Epithelial cell of prostate (primary cell): Measurements from ENCODE around the gene PTCH1.
A peak's percentile ranks its signal among the peaks of the same experiment; 100 is the strongest.

Experiments
- DNase-seq: peaks from one replicate; pipeline ENCODE4 v3.0.0-alpha.2; 2011; ENCODE audit warnings: low read depth, low spot score
- H3K27ac ChIP-seq: fragments of 450-650 bp; 2 replicates; pipeline ENCODE4 v1.5.1; 2017; ENCODE audit warnings: mild to moderate bottlenecking

PTCH1 gene

DNA sequence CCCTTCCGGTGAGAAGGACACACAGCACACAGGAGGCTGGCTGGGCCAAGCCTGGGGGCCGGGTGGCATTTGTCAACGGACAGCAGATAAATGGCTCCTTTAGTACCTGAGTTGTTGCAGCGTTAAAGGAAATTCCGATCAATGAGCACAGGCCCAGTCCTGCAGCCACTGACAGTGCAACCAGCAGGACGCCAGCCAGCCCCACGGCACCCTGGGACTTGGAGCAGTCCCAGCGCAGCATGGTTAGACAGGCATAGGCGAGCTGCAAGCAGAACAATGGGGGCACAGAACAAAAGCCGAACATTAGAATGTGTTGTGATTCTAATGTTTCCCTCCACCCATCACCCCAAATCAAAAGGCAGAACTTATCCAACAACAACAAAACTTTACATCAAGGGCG lies 39.3 kb downstream of the PTCH1 start:
- H3K27ac ChIP-seq: no peak overlapping the region
- no peak for DNase-seq

DNA sequence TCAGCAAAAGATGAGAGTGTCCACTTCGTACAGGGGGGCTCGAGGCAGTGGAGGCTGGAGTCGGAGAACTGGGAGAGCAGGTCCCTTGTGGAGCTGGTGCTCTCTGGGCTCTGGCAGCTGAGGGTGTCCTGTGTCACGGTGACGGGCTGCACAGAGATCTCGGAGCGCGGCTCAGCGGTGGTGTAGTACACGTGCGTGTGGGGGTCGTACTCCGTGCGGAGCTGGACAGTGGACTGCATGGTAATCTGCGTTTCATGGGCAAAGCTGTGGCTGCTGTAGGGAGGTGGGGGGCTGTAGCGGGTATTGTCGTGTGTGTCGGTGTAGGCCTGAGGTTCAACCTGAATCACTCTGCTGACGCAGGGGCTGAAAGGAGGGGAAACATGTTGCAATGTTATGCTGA lies 48.0 kb downstream of the PTCH1 start:
- no peak overlapping the region for H3K27ac ChIP-seq
- DNase-seq: no peak

DNA sequence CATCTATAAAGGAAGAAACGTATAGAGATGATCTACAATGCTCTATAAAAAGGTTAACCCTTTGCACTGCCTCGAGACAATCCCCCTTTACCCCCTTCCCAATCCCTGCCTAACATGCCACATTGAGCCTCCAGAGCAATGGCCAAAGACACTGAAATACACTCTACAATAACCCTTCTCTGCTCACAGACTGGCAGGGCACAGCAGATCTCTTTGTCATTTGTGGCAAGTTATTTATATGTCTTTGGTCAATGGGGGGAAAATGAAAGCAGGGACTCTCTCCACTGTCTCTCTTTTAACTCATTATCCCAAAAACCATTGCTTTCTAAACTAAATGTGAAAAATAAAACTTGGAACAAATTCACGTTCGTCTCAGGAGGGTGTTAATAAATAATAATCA lies 51.7 kb downstream of the PTCH1 start:
- H3K27ac ChIP-seq: no peak overlapping the region
- DNase-seq: no peak

DNA sequence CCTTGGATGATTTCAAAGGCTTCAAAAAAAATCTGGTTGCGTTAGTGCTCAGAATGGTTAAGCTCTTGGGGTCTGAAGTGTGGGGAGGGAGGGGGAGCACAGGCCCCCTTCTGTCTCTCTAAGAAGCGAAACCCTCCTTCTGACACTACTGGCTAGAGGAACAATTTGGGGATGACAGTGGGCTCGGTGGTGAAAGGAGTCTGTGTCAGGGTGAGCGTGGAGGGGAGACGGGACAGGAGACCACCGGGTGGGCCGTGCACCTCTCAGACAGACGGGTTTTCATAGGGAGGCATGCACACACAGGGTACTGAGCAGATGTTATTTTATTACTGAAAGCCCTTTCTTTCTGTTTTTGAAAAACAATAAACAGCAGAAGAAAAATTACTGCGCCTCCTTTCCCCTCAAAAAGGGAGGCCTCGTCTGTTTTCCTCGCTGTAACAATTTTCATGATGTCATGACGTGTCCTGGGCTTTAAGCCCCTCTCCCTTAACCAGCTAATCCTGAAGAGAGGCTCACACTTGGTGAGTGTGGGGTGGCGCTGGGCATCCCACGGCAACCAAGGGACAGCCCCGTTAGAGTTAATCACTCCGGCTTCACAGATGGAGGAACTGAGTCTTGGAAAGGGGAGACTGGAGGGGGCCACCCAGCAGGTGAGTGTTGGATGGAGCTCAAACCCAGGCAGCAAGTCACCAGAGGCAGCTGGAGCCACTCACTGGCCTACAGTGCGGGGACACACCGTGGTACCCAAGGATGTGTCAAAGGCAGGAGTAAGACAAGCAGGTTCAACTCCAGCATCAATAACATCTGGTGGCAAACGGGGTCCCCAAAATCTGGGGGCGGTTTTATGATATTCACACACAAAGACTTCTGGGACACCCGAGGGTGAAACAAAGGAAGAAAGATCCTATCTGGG lies 53.4 kb downstream of the PTCH1 start:
- H3K27ac ChIP-seq: peak overlapping the region; percentile 6

DNA sequence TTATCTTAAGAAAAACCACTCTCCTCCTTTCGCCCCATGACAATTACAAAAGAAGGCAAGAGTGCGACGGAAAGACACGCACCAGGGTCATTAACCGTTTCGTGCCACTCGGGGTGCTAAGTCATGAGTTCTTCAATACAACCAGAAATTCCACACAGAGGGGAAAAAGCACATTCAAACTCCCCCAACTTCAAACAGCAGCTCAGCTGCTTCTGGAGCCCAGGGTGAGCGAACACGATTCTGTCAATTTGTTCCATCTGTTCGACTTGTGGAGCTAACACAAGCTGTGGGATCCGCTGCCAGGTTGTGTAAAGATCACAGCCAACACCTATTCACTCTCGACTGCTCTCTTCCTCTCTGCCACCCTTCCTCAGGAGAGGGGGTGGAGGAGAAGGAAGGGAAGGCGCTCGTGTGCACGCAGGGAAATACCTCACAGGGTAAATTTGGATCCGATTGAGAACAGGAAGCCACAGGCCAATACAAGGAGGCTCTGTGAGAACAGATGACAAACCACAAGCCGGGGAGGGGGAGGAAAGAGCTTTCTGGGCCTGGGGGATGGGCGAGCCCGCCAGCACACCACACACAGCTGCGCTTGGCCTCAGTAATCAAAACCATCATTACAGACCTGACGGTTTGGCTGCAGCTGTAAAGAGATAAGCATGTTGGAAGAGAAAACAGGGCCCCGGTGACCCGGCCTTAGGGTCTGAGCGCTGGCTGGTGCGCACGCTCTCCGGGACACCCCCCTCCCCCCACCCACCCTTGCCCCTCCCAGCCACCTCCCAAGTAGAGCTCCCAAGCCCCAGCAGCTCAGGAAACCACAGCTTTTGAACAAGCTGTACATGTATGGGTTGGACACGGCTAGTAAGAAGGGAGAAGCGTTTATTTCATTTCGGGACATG lies 54.3 kb downstream of the PTCH1 start:
- peak; percentile 16 for DNase-seq
- H3K27ac ChIP-seq: peak overlapping the region; percentile 6

More for the DNA sequence above, 53.4 kb downstream of the PTCH1 start:
- DNase-seq: no peak

DNA sequence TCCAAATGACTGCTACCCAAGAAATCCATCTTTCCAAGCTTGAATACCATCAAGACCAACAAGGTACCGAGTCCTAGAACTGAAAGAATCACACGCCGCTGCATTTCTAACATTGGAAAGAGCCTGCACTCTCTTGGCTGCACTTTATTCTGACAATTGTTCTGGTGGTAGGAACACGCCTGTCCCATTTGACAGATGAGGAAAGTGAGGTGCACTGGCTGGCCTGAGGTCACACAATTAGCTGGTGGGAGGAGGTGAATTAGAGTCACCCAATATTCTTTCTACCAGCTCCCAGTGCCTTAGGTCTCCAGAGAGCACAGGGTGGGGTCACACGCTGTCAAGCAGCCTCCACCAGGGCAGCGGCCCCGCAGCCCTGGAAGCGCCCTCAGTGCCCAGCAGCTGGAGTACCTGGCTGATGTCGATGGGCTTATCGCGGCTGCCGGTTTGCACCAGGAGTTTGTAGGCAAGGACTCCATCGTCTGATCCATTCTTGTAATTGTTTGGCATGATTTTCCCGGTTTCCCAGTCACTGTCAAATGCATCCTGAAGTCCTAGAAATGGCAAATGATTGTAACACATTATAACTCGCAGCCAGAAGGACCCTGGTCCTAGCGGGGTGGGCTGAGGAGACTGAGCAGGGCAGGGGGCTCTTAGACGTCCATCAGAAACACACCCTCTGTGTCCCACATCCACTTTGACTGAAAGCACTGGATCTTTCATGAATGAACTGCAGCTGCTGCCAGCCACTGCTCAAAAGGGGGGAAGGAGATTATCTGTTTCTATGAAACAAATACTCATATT lies 55.1 kb downstream of the PTCH1 start:
- no peak for DNase-seq
- no peak overlapping the region for H3K27ac ChIP-seq

DNA sequence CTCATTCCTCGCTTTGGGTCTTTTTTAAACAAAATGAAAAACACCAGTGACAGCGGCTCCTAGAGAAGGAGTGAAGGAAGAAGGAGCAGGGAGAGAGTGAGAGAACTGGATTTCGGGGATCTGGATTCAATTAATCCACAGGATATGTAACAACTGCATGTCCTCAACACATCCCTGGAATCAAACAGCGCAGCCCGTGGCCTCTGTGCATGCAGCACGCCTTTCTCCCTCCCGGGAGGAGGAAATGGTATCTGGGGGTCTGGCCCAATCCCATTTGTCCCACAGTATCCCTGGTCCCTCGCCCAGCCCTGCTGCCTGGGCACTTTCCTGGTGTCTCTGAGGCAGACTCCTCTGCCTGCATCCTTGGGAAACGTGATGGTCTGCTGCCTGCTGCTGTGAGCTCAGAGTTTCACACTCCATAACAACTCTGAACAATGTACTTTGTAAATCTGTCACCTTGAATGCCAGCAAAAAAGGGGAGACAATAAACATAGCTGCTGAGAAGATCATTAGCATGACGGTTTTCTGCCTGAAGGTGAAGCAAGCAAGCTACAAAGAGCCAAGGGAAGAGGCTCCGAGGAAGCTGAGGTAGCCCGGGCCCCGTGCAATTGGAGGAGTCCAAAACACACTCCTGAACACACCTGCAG lies 56.1 kb downstream of the PTCH1 start:
- no peak for DNase-seq
- H3K27ac ChIP-seq: no peak overlapping the region

DNA sequence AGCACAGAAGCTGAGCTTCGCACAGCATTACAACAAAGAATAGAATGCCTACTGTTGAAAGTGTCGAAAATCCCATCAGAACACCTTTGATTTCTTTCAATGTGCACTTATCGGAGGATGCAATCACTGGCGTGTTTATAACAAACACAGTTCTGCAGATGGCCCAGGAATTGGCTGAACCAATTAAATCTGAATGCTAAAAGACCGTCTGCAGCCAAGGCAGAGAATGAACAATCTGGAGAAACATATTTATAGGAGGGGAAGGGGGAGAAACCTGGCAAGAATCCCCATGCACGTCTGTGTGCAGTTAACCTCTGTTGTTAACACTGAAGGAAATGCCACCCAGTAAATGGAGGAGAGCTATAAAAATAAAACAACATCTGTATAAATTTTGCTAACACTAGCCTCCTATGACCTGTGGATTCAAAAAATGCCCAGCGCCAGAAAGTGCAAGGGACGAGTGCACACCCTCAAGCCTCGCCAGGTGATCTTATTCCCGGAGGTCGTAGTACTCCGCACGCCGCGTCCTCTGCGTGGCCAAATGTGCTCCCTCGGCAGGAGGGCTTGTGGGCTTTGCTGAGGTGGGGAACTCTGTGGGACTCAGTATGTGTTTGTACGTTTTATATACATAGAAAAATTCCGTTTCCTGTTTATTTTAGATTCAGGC lies 56.8 kb downstream of the PTCH1 start:
- no peak overlapping the region for H3K27ac ChIP-seq
- DNase-seq: no peak

DNA sequence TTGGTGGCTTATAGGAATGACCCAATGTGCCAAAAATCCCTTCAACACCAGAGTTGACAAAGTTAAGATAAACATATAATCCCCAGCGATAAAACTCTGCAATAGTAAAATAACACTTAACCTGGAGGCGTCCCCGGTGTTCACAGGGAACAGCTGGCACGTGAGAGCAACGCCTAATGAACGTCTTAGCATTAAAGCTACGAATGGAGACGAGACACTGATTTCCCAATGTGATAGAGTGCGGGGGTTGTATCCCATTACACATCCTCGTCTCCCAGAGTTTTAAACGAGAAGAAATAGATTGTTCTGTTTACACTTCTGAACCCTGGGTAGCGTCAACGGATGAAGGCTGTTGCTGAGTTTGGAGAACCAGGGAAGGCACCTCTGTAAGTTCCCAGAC lies 57.6 kb downstream of the PTCH1 start:
- DNase-seq: no peak
- no peak overlapping the region for H3K27ac ChIP-seq

DNA sequence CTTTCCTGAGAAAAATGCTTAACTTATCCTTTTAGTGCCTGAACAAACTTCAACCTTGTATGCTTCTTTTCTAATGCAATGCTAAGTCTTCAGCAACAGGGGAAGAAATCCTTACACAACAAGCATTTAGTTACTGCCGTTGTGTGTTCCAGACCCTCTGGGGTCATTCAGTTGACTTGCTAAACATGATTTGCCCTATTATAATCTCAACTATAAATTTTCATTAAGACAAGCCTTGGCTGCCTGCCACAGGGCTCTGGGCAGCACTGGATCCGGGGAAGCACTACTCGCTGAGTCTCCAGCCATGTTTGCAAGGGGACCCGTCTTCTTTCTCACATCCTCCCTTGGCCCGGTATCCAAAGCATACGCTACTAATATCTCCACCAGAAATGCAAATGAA lies 58.1 kb downstream of the PTCH1 start:
- no peak overlapping the region for H3K27ac ChIP-seq
- no peak for DNase-seq

DNA sequence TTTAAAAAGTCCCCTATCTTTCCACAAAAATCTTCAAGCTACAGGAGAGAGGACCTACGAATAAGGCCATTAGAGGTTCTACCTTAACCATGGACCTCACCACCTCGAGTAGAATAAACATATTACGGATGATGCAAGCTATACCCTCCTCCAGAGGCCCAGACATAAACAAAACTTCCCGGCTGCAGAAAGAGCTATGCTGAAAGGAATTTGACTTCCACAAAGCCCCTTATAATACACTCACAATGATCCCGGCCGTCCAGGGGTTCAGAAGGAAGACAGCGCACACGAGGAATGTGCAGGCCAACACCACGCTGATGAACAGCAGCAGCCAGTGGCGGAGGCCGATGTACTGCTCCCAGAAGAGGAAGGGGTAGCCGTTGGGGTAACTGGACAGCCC lies 59.0 kb downstream of the PTCH1 start:
- H3K27ac ChIP-seq: no peak overlapping the region
- DNase-seq: no peak

DNA sequence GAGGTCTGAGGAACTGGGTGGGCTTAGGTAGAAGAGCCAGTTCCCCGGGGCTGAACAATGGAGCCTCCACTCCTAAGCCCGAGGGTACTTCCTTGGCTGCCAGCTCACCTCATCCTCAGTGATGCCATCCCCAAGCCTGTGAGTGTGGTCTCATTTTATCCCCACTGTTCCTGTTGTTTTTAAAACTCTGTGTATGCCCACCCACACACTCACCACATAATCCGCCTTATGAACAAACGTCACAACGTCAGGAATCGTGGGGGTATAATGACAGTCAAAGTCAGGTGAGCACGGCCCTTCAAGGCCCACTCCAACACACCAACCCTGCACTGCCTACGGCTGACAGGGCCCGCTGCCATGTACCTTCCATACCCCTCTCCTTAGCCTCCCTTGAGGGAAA lies 61.1 kb downstream of the PTCH1 start:
- DNase-seq: no peak
- H3K27ac ChIP-seq: no peak overlapping the region

DNA sequence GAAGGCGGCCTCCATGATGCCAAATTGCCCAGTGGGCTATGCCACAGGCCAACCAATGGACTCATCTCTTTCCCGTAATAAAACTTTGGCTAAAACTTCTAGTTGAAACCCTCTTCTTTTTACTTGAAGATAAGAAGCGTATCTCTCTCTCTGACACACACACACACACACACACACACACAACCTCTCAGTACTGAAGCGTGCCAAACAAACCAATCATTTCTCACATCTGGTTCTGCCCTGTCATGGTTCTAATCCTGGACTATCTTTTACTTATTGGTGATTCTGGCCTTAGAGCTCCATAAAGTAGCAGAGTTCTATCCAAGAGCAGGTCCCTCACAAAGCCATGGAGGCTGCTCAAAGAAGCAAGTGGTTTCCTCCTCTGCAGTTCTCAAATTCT lies 64.6 kb downstream of the PTCH1 start:
- no peak for DNase-seq
- H3K27ac ChIP-seq: no peak overlapping the region

DNA sequence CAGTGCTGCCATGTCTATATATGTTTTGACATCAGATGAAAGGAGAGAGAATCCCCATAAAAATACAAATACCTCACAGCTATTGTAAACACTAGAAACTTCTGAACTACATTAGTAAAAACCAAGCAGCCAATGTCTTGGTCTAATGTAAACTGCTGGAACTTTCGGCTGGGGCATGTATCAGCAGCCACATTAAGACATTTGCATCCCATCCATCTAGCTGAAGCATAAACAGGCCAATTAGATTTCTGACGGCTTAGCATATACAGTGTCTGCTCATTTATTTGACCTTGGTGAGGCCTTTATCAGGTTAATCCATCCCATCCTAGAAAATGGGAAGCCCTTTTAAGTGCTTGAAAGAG lies 65.7 kb downstream of the PTCH1 start:
- no peak overlapping the region for H3K27ac ChIP-seq
- no peak for DNase-seq

DNA sequence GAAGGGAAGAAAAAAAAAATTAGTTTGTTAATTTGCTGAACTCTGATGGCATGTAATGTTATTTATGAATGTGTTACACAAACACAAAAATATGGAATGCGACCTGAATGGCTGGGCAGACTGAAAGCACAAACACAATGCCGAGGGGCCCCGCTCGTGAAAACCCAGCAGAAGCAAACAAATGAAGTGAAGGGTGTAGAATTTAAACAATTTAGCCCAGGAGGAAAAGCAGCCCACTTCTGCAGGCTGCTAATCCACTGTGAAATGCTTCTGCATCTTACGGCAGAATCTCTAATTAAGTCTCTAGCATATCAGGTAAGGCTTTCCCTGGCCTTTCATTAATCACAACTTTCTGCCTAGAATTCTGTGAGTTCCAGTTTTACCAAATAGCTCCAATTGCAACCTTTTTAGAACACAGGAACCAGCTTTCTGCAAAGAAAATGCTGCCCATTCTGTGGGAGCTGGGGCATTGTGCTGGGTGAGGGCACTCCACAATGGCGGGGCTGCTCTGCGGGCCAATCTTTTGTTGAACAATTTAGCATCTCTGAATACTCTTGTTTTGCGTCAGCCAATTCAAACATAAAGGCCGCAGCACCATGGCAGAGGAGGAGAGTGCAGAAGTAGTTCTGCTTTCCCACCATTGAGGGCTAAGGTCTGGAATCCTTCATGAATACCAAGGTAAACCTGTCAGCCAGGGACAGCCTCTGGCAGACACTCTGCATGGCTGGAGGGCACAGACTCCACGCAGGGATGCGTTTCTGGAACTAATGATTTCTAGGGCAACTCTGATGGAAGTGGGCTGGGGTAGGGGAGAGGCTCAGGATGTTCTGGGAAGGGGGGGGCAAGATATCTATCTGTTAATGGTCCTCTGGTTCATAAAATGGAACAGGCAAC lies 66.4 kb downstream of the PTCH1 start:
- no peak for DNase-seq
- H3K27ac ChIP-seq: no peak overlapping the region

DNA sequence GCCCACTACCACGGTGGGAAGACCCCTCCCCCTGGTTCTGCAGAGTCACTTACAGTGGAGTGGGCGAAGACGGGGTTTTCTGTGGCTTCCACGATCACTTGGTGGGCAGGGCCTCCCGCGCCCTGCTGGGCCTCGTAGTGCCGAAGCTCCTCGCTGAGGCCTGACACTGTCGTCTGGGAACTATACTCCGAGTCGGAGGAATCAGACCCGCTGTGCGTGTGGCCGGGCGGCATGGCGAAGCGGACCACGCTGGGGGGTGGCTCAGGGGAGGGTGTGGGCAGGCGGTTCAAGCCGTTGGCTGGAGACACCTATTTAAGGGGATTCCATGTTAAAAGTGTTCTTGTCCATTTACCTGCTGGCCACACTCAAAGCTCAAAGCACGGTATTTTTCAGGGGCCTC lies 67.8 kb downstream of the PTCH1 start:
- no peak for DNase-seq
- H3K27ac ChIP-seq: no peak overlapping the region

DNA sequence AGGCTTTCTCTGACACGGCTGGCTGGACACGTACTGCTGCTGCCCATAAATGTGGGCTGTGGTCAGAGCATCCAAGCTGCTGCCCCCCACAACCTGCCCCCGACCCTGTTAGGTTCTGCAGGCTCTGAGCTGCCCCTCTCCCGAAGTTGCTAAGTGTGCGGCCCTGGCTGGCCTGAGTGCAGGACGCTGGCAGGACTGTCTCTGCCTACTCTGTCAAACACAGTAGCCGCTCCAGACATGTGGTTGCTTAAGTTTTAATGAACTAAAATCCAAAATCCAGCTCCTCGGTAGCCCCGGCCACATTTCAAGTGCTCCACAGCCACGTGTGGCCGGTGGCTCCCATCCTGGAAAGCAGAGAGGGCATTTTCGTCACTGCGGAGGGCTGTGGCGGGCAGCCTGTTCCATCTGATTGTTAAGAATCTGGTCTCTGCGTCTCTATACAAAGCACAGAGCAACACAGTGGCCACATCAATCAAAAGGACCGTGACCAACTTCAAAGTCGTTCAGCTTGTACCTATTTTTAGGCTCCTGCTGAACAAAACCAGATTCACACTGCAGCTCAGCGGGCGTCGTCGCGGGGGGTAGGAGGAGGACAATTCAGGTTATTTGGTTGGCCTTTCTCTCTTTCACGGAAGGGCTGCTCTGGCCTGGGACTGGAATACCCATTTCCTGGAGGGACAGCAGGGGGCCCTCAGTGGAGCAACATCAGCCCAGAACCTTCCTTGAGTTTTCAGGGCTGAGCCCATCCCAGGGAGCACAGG lies 68.9 kb downstream of the PTCH1 start:
- H3K27ac ChIP-seq: no peak overlapping the region
- no peak for DNase-seq

DNA sequence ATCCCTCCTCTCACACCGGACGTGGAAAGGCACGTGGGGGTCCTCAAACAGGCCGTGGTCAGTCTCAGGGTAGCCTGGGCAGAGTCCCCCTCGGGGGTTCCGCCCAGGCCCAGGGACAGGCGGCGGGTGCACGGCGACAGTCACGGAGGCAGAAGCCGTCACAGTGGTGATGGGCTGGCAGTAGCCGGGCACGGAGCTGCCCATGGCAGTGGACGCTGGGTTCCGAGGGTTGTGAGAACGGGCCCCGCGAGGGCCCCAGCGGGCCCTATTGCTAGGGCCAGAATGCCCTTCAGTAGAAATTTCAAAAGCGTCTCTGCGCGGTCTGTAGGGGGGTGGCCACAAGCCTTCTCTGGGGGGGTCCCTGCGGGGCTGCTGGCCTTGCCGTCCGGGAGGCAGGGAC lies 69.8 kb downstream of the PTCH1 start:
- no peak overlapping the region for H3K27ac ChIP-seq

More for the DNA sequence above, 69.8 kb downstream of the PTCH1 start:
- no peak for DNase-seq
